Parathyroid adenoma (tissue), 2 donors: ENCODE data around the gene BCKDHA.
"Not testable (repeated sequence)": the region's sequence is repeated elsewhere in the genome, so short reads cannot be mapped to it uniquely, and the experiment has no call there.

ENCODE experiments used
- H2AFZ ChIP-seq: fragments of 300-600 bp; sonication (generic); one replicate; pipeline ENCODE4 v1.7.0; 2017; ENCODE audit warnings: antibody characterized with exemption, mild to moderate bottlenecking
- H3K27ac ChIP-seq: fragments of 300-600 bp; sonication (generic); one replicate; pipeline ENCODE4 v1.7.0; 2017
- H3K27me3 ChIP-seq: fragments of 300-600 bp; sonication (generic); one replicate; pipeline ENCODE4 v1.7.0; 2017; ENCODE audit warnings: low read length; ENCODE audit not compliant: control insufficient read depth, insufficient read depth
- H3K36me3 ChIP-seq: fragments of 300-600 bp; sonication (generic); one replicate; pipeline ENCODE4 v1.7.0; 2017; ENCODE audit warnings: low read length; ENCODE audit not compliant: control insufficient read depth, insufficient read depth
- H3K4me1 ChIP-seq: fragments of 300-600 bp; sonication (generic); one replicate; pipeline ENCODE4 v1.7.0; 2017; ENCODE audit warnings: control low read depth
- H3K4me2 ChIP-seq: fragments of 300-600 bp; sonication (generic); one replicate; pipeline ENCODE4 v1.7.0; 2017; ENCODE audit warnings: low read length
- H3K4me3 ChIP-seq: fragments of 300-600 bp; sonication (generic); one replicate; pipeline ENCODE4 v1.7.0; 2017; ENCODE audit warnings: low read depth, low read length
- H3K79me2 ChIP-seq: fragments of 300-600 bp; sonication (generic); one replicate; pipeline ENCODE4 v1.7.0; 2017; ENCODE audit warnings: control low read depth
- H3K9ac ChIP-seq: fragments of 300-600 bp; sonication (generic); one replicate; pipeline ENCODE4 v1.7.0; 2017; ENCODE audit warnings: mild to moderate bottlenecking
- H3K9me3 ChIP-seq: fragments of 300-600 bp; sonication (generic); one replicate; pipeline ENCODE4 v1.7.0; 2017; ENCODE audit warnings: low read length; ENCODE audit not compliant: control insufficient read depth
- CTCF ChIP-seq: fragments of 300-600 bp; sonication (generic); IDR thresholded peaks from one replicate; pipeline ENCODE4 v1.7.0; 2017; ENCODE audit warnings: antibody characterized with exemption, mild to moderate bottlenecking
- donor health status: primary hyperparathyroidism.

The BCKDHA gene

DNA sequence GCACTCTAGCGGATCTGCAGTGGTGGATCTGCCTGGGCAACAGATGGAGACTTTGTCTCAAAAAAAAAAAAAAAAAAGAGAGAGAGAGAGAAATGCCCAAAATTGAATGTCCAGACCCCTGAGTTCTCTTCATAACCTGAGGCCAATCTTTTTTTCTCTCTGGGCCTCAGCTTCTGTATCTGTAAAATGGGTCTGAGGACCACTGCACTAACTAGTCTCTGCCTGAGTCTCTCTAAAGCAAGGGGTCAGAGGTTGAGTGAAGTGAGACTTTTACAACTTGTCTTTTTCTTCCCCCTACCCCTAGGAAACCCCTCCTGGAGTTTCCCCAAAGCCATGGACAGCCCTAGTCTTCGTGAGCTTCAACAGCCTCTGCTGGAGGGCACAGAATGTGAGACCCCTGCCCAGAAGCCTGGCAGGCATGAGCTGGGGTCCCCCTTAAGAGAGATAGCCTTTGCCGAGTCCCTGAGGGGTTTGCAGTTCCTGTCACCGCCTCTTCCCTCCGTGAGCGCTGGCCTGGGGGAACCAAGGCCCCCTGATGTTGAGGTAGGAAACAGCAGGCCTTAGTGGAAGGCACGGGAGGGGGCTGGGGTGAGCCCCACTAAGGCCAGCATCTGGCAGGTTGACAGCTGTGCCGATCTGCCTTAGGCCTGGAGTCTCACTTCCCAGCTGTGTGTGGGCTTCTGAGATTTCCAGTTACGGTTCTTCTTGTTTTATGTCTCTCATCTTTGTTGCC lies 19.5 kb upstream of the BCKDHA start:
- no peaks in the 10 kb centered on the region for H3K9me3 ChIP-seq
- no peaks in the 10 kb centered on the region for H3K27me3 ChIP-seq
- TF ChIP-seq CTCF, result no peak
- H2AFZ ChIP-seq, result no peak overlapping the region
- no peaks in the 10 kb centered on the region for H3K79me2 ChIP-seq
- peaks cover 10% of the 10 kb centered on the region for H3K4me1 ChIP-seq
- H3K27ac ChIP-seq, result no peak overlapping the region
- no peak overlapping the region for H3K4me3 ChIP-seq
- H3K9ac ChIP-seq, result no peak overlapping the region
- no peaks in the 10 kb centered on the region for H3K36me3 ChIP-seq
- H3K4me2 ChIP-seq, result no peak overlapping the region

DNA sequence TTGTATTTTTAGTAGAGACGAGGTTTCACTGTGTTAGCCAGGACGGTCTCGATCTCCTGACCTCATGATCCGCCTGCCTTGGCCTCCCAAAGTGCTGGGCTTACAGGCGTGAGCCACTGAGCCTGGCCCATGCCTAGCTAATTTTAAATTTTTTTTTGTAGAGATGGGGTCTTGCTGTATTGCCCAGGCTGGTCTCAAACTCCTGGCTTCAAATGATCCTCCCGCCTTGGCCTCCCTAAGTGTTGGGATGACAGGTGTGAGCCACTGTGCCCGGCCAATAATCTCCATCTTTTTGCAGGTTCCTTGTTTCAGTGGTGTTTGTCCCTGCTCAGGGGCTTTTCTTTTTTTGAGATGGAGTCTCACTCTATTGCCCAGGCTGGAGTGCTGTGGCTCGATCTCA lies 16.1 kb upstream of the BCKDHA start:
- H3K4me2 ChIP-seq, H3K9me3 ChIP-seq, H3K9ac ChIP-seq, H3K27ac ChIP-seq, H3K27me3 ChIP-seq, H3K4me1 ChIP-seq, H3K4me3 ChIP-seq, H3K36me3 ChIP-seq, H3K79me2 ChIP-seq, H2AFZ ChIP-seq: not testable (repeated sequence)

GRCh38 chr19:41384351-41384750 lies 13.3 kb upstream of the BCKDHA start:
- no peaks in the 10 kb centered on the region for H3K36me3 ChIP-seq
- no peak overlapping the region for H3K27ac ChIP-seq
- H2AFZ ChIP-seq, result no peak overlapping the region
- no peak overlapping the region for H3K4me3 ChIP-seq
- no peak overlapping the region for H3K9ac ChIP-seq
- H3K79me2 ChIP-seq, result no peaks in the 10 kb centered on the region
- H3K9me3 ChIP-seq, result no peaks in the 10 kb centered on the region
- no peak for TF ChIP-seq CTCF
- H3K4me2 ChIP-seq, result no peak overlapping the region
- no peaks in the 10 kb centered on the region for H3K27me3 ChIP-seq
- no peaks in the 10 kb centered on the region for H3K4me1 ChIP-seq

DNA sequence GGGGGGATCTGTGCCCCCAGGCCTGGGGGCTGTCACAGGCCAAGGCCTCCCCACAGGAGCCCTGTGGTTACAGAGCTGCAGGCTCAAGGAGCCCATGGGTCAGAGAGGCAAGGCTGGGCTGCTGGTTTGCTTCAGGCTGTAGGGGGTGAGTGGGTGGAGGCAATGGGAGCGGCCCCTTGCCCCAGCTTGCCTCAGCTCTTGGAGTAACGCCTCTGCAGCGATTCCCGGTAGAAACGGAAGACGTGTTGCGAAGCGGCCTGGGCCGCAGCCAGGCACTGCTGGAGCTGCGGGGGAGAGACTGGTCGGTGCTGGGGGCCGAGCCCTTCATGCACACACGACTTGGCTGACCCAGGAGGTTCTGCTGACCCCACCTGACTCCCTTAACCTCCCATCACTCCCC lies 11.2 kb upstream of the BCKDHA start:
- H2AFZ ChIP-seq, result no peak overlapping the region
- H3K79me2 ChIP-seq, result no peaks in the 10 kb centered on the region
- no peak overlapping the region for H3K4me3 ChIP-seq
- no peaks in the 10 kb centered on the region for H3K9me3 ChIP-seq
- H3K36me3 ChIP-seq, result no peaks in the 10 kb centered on the region
- no peak overlapping the region for H3K4me2 ChIP-seq
- H3K27ac ChIP-seq, result no peak overlapping the region
- H3K4me1 ChIP-seq, result no peaks in the 10 kb centered on the region
- TF ChIP-seq CTCF, result no peak
- no peak overlapping the region for H3K9ac ChIP-seq
- no peaks in the 10 kb centered on the region for H3K27me3 ChIP-seq

- TF ChIP-seq CTCF, result no peak
- Histone ChIP-seq H3K79me2 (no peaks in the 10 kb centered on the region), H3K27me3 (no peaks in the 10 kb centered on the region), H3K4me2 (no peak overlapping the region), H2AFZ (no peak overlapping the region), H3K4me1 (no peaks in the 10 kb centered on the region), H3K27ac (no peak overlapping the region), H3K36me3 (no peaks in the 10 kb centered on the region), H3K4me3 (no peak overlapping the region), H3K9me3 (no peaks in the 10 kb centered on the region), H3K9ac (no peak overlapping the region)
Observed at GRCh38 chr19:41391618-41392017, 6.0 kb upstream of the BCKDHA start.
